BJ (cell line): Measurements from ENCODE around the gene JHY. TPM values are rescaled to one million over a fixed set of nuclear protein-coding genes. Genes with fewer than 3 reads are reported as not detected.

Experiments used
- CTCF ChIA-PET: fragments of 350-600 bp; formaldehyde crosslinking; extraction: SDS; loops from one replicate; lab custom pipeline; 2021; ENCODE audit warnings: antibody characterized with exemption, inconsistent platforms; lab: Yijun Ruan, JAX
- POLR2A ChIA-PET: fragments of 300-600 bp; sonication (Branson Sonifier 250); formaldehyde crosslinking; extraction: SDS; loops from one replicate; lab custom pipeline; 2021; ENCODE audit warnings: antibody characterized with exemption; lab: Charles Lee
- DNase-seq: peaks from one replicate; pipeline ENCODE4 v3.0.0-alpha.2; 2011; ENCODE audit warnings: low read depth
- H3K27me3 ChIP-seq: 2 replicates; pipeline ENCODE4 v1.6.0; 2011; ENCODE audit warnings: low read length; ENCODE audit not compliant: control insufficient read depth, insufficient read depth
- H3K36me3 ChIP-seq: 2 replicates; pipeline ENCODE4 v1.5.1; 2011; ENCODE audit warnings: low read length; ENCODE audit not compliant: control insufficient read depth, insufficient read depth
- H3K4me3 ChIP-seq: 2 replicates; pipeline ENCODE4 v1.5.1; 2011; ENCODE audit warnings: low read depth, mild to moderate bottlenecking, control low read depth, low read length
- CTCF ChIP-seq: IDR thresholded peaks from 2 replicates; pipeline ENCODE4 v1.5.1; 2011; ENCODE audit warnings: low read depth, mild to moderate bottlenecking, control low read depth, inconsistent platforms, low read length, moderate library complexity; ENCODE audit not compliant: insufficient read depth
- polyA plus RNA-seq: library from polyadenylated mRNA; depleted of rRNA; stranded (reverse); fragments of >200 nt; gene quantifications from 2 replicates; pipeline ENCODE4 v1.2.3, GENCODE V29; 2011

Gene JHY
- polyA plus RNA-seq, 1 experiment: 4.4 TPM

- H3K27me3 ChIP-seq: no peaks in the 10 kb centered on the region; the same call in 1 of the 2 replicates
- TF ChIP-seq CTCF: no peak
- no peaks in the 10 kb centered on the region for H3K36me3 ChIP-seq
- ChIA-PET CTCF (interaction anchor here (1.1 to 15.8 kb wide), 5 partner anchors 10 to 185 kb away, joined by 3 to 321 read pairs (median 5); no protein-coding TSS in a partner anchor), POLR2A (no interaction called here)
- DNase-seq: no peak
- no peak overlapping the region for H3K4me3 ChIP-seq
Measured at GRCh38 chr11:122869622-122870021, 12.9 kb upstream of the JHY start.

- DNase-seq: no peak
- ChIA-PET CTCF (interaction anchor here (1.0 to 2.4 kb wide), 5 partner anchors 9 to 151 kb away, joined by 3 to 8 read pairs (median 3); no protein-coding TSS in a partner anchor), POLR2A (no interaction called here)
- TF ChIP-seq CTCF: no peak
- Histone ChIP-seq H3K27me3 (no peaks in the 10 kb centered on the region; the same call in 1 of the 2 replicates), H3K36me3 (no peaks in the 10 kb centered on the region), H3K4me3 (no peak overlapping the region)
Measured at GRCh38 chr11:122871302-122871701, 11.3 kb upstream of the JHY start.

GRCh38 chr11:122872046-122872445, 10.5 kb upstream of the JHY start:
- no peaks in the 10 kb centered on the region; the same call in 1 of the 2 replicates for H3K27me3 ChIP-seq
- ChIA-PET POLR2A (no interaction called here), CTCF (interaction anchor here (1.0 to 3.0 kb wide), 5 partner anchors 8 to 151 kb away, joined by 3 to 11 read pairs (median 8); no protein-coding TSS in a partner anchor)
- TF ChIP-seq CTCF: no peak
- DNase-seq: no peak
- no peak overlapping the region for H3K4me3 ChIP-seq
- no peaks in the 10 kb centered on the region for H3K36me3 ChIP-seq

- CTCF ChIA-PET: interaction anchor here (1.0 to 3.0 kb wide), 2 partner anchors 21 to 149 kb away, joined by 3 to 11 read pairs; no protein-coding TSS in a partner anchor
- Histone ChIP-seq H3K4me3 (no peak overlapping the region), H3K27me3 (peaks cover 2% of the 10 kb centered on the region; the same call in 1 of the 2 replicates), H3K36me3 (no peaks in the 10 kb centered on the region)
- POLR2A ChIA-PET: no interaction called here
- TF ChIP-seq CTCF: no peak
- DNase-seq: no peak
Measured at GRCh38 chr11:122874991-122875390, 7.6 kb upstream of the JHY start.

GRCh38 chr11:122877732-122878131, 4.8 kb upstream of the JHY start:
- POLR2A ChIA-PET: no interaction called here
- no peaks in the 10 kb centered on the region for H3K36me3 ChIP-seq
- CTCF ChIA-PET: interaction anchor here (1.0 kb wide), 1 partner anchor 82 kb away, joined by 3 read pairs; no protein-coding TSS in a partner anchor

More at GRCh38 chr11:122877732-122878131, 4.8 kb upstream of the JHY start:
- Histone ChIP-seq H3K4me3 (no peak overlapping the region), H3K27me3 (peaks cover 2% of the 10 kb centered on the region; the same call in 1 of the 2 replicates)
- no peak for DNase-seq
- no peak for TF ChIP-seq CTCF
